ENCODE measurements around the gene CENATAC.

DNA sequence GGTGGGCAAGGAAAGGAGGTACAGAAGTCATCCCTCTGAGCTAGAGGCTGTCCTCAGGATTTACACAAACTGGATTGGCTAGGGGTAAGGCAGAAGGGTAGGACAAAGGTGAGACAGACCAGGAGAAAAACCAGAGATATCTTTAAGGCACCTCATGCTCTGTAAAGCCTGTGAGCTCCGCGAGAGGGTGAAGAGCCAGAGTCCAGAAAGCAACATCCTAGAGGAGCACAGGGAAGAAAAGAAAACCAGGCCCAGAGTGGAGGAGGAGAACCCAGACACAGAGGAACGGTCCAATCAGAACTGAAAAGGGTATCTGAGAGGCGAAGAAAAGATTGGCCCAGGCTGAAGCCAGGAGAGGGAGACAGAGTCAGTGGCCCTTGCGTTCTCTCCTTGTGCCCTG is 27.6 kb downstream of the CENATAC start:
- TF ChIP-seq, protein P1, sequence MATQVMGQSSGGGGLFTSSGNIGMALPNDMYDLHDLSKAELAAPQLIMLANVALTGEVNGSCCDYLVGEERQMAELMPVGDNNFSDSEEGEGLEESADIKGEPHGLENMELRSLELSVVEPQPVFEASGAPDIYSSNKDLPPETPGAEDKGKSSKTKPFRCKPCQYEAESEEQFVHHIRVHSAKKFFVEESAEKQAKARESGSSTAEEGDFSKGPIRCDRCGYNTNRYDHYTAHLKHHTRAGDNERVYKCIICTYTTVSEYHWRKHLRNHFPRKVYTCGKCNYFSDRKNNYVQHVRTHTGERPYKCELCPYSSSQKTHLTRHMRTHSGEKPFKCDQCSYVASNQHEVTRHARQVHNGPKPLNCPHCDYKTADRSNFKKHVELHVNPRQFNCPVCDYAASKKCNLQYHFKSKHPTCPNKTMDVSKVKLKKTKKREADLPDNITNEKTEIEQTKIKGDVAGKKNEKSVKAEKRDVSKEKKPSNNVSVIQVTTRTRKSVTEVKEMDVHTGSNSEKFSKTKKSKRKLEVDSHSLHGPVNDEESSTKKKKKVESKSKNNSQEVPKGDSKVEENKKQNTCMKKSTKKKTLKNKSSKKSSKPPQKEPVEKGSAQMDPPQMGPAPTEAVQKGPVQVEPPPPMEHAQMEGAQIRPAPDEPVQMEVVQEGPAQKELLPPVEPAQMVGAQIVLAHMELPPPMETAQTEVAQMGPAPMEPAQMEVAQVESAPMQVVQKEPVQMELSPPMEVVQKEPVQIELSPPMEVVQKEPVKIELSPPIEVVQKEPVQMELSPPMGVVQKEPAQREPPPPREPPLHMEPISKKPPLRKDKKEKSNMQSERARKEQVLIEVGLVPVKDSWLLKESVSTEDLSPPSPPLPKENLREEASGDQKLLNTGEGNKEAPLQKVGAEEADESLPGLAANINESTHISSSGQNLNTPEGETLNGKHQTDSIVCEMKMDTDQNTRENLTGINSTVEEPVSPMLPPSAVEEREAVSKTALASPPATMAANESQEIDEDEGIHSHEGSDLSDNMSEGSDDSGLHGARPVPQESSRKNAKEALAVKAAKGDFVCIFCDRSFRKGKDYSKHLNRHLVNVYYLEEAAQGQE (IDR thresholded peaks at IDR 0.05; ENCODE audit: borderline replicate concordance) = no peak
- TF ChIP-seq, protein P2, sequence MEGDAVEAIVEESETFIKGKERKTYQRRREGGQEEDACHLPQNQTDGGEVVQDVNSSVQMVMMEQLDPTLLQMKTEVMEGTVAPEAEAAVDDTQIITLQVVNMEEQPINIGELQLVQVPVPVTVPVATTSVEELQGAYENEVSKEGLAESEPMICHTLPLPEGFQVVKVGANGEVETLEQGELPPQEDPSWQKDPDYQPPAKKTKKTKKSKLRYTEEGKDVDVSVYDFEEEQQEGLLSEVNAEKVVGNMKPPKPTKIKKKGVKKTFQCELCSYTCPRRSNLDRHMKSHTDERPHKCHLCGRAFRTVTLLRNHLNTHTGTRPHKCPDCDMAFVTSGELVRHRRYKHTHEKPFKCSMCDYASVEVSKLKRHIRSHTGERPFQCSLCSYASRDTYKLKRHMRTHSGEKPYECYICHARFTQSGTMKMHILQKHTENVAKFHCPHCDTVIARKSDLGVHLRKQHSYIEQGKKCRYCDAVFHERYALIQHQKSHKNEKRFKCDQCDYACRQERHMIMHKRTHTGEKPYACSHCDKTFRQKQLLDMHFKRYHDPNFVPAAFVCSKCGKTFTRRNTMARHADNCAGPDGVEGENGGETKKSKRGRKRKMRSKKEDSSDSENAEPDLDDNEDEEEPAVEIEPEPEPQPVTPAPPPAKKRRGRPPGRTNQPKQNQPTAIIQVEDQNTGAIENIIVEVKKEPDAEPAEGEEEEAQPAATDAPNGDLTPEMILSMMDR (IDR thresholded peaks at IDR 0.05; ENCODE audit: poor library complexity, severe bottlenecking) = no peak
- TF ChIP-seq EZH2 (IDR thresholded peaks at IDR 0.05; ENCODE audit: borderline replicate concordance, insufficient read depth, low read length, poor library complexity, severe bottlenecking) = no peak
- TF ChIP-seq POLR2AphosphoS5 (IDR thresholded peaks at IDR 0.05) = no peak
- TF ChIP-seq TAF1 (IDR thresholded peaks at IDR 0.05; ENCODE audit: low read depth) = no peak
- no peak for TF ChIP-seq SMC3 (conservative IDR thresholded peaks at IDR 0.05; ENCODE audit: poor library complexity)
- TF ChIP-seq EP300 (conservative IDR thresholded peaks at IDR 0.05; ENCODE audit: poor library complexity, severe bottlenecking) = no peak

Measured in neural cell (in vitro differentiated cells).